WI38 (cell line): Measurements from ENCODE around the gene SRC.

Source experiments
- H3K4me3 ChIP-seq: 2 replicates; pipeline ENCODE4 v1.5.1; 2011; ENCODE audit warnings: low read depth, mild to moderate bottlenecking, control low read depth, low read length
- TF ChIP-seq, protein P1 (sequence below): IDR thresholded peaks from 2 replicates; pipeline ENCODE4 v1.5.1; 2012; ENCODE audit warnings: low read depth, mild to moderate bottlenecking, control low read depth, low read length

Gene SRC

DNA sequence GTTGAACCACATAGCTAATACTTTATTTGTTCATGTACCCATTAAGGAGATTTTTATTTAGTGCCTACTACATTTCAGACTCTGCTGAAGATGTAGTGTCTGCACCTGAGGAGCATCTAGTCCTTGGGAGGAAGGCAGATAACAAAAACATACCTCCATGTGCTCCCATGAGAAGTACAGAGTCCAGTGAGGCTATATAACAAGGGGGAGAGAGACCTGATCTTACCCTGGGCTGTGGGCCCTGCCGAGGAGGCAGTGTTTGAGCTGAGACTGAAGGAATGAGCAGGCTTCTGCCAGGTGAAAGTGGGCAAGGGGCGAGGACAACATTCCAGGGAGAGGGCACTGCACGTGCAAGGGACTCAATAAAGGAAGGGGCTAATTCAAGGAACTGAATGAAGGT, 44.4 kb upstream of the SRC start:
- TF ChIP-seq, protein P1, sequence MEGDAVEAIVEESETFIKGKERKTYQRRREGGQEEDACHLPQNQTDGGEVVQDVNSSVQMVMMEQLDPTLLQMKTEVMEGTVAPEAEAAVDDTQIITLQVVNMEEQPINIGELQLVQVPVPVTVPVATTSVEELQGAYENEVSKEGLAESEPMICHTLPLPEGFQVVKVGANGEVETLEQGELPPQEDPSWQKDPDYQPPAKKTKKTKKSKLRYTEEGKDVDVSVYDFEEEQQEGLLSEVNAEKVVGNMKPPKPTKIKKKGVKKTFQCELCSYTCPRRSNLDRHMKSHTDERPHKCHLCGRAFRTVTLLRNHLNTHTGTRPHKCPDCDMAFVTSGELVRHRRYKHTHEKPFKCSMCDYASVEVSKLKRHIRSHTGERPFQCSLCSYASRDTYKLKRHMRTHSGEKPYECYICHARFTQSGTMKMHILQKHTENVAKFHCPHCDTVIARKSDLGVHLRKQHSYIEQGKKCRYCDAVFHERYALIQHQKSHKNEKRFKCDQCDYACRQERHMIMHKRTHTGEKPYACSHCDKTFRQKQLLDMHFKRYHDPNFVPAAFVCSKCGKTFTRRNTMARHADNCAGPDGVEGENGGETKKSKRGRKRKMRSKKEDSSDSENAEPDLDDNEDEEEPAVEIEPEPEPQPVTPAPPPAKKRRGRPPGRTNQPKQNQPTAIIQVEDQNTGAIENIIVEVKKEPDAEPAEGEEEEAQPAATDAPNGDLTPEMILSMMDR: no peak
- H3K4me3 ChIP-seq: no peak overlapping the region

DNA sequence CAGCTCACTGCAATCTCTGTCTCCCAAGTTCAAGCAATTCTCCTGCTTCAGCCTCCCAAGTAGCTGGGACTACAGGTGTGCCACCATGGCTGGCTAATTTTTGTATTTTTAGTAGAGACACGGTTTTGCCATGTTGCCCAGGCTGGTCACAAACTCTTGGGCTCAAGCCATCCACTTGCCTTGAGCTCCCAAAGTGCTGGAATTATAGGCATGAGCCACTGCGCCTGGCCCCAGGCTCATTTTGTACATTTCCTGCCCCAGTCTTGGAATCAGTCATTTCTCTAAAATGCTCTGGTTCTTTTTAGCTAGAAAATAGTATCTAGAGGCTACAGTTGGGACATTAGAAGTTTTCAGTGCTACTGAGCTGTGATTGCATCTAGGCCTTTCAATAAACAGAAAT, 43.0 kb upstream of the SRC start:
- TF ChIP-seq, protein P1: no peak

DNA sequence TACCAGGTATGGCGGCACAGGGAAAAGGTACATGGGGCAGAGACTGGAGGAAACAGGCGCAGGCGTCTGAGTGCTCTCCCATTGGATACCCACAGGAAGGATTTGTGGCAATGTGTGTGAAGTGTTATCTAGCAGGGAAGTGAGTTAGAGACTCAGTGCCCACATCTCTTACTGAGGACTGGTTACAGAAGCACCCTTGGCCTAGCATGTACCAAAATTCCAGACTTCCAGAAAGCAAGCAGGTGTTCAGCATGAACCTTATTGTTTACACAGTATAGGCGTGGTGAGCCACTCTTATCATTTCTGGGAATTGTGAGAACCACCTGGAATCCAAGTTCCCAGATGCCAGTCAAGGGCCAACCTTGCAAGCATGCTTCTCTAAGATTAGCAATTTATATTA, 42.3 kb upstream of the SRC start:
- H3K4me3 ChIP-seq: no peak overlapping the region
- TF ChIP-seq, protein P1: no peak

More for the DNA sequence above, 43.0 kb upstream of the SRC start:
- no peak overlapping the region for H3K4me3 ChIP-seq

DNA sequence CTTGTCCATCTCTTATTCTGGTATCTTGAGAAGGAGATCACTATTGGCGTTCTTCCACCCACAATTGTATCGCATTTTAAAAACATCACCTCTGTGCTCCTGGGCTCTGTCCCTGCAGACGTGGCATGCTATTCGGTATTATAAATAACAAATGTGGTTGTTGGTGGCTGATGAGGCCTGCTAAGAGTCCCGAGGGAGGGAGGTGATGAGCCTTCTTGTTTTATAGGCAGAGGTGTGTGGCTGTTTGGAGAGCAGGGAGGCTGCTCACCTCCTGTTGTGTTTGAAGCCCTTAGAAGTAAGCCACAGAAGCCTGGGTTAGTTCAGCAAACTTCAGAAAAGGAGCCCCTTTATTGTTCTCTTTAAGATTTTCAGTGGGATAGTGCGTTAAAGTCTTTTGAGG, 40.9 kb upstream of the SRC start:
- H3K4me3 ChIP-seq: no peak overlapping the region
- TF ChIP-seq, protein P1: no peak

DNA sequence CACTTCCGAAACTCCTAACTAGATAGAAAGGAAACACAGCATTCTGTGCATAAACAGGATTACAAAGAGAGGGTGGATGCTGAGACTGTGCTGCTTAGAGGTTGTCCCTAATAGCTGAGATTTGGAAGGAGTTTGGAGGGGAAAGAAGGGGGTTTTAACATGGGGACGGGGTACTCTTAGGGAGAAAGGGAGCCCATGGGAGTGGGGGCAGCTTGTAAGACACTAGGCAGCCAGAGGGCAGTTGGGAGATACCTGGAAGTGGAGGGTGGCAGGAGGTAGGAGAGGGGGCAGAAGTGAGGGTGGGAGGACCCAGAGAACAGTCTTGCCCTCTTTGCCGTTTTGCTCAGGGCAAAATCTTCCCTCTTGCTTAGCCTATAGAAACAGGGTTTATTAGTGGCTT, 40.1 kb upstream of the SRC start:
- H3K4me3 ChIP-seq: no peak overlapping the region
- TF ChIP-seq, protein P1: no peak

DNA sequence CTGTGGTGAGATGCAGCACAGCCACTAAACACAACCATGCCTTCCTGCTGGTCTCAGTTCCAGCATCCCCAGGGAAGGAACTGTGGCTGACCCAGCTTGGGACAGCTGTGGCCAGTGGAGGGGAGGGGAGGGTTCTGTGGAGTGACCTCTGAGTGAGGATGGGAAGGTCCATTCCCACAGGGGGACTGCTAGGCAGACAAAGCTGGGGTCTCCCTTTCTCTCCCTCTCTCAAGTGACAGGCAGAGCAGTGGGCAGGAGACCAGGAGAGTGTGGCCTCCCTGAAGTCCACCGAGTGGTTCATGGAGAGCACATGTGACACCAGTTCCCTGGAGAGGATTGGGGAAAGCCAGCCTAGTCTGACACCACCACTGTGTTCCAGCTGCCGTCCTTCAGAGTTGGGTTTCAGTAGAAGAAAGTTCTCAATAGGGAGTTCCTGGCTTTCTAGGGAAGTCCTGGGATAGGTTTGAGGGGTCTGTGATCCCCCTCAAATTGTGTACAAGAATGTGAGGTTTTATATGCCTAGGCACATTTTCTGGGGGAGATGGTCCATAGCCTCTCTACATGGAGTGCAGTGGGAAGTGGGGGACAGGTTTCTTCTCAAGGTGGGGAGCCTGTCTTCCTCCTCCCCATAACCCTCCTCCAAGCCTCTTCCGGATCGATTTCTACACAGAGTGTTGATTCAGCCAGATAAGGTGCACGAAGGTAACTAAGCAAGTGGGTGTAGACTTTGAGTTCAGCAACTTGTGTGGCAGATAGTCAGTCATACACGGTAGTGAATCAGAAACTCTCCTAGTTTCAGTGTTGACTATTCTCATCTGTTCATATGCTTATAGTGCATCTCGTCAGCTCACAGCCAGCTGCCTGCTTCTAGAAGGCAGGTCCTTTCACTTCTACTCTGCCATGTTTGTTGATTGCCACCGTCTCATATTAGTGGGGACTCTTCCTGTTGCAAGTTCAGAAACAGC, 37.6 kb upstream of the SRC start:
- TF ChIP-seq, protein P1: no peak

DNA sequence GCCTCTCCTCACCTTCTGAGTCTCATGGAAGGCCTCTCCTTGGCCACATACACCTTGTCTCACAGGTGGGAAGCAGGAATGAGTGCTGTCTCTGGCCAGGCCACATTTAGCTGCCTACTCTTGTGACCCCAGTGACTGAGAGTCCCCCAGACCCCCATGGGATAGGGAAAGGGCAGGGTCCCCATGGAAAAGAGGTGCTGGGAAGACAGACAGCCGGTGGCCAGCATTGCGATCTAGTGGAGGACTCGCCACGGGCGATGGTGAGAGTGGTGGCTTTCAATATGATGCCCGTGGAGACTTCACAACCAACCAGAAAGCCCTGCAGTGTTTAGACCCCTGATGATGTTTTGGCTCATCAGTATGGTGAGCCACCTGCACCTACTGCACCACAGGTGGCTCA, 36.6 kb upstream of the SRC start:
- no peak overlapping the region for H3K4me3 ChIP-seq

More for the DNA sequence above, 37.6 kb upstream of the SRC start:
- no peak overlapping the region for H3K4me3 ChIP-seq

More for the DNA sequence above, 36.6 kb upstream of the SRC start:
- TF ChIP-seq, protein P1: no peak
